CD14-positive monocyte (primary cell): Measurements from ENCODE around the gene WFDC8. TPM values are rescaled to one million over a fixed set of nuclear protein-coding genes. Genes with fewer than 3 reads are reported as not detected.

Experiments
- DNase-seq, 3 donors: peaks; one replicate each; pipeline ENCODE4 v3.0.0-alpha.2; 2011 to 2022
- H2AFZ ChIP-seq: 2 replicates; pipeline ENCODE4 v1.6.0; 2012; ENCODE audit warnings: mild to moderate bottlenecking, low read depth, low read length, inconsistent platforms; ENCODE audit not compliant: insufficient read depth, poor library complexity, severe bottlenecking
- H3K27ac ChIP-seq, 2 donors: 1 replicate in 1 of 2; 2 replicates in 1 of 2; pipeline ENCODE4 v1.5.1; 2012 to 2013; ENCODE audit warnings: low read length in 2 of 2, control low read depth in 1 of 2, inconsistent platforms in 1 of 2, low read depth in 1 of 2, mild to moderate bottlenecking in 1 of 2
- H3K27me3 ChIP-seq, 2 donors: one replicate each; pipeline versions ENCODE4 v1.6.0 to v1.6.1; 2011 to 2013; ENCODE audit warnings: low read length in 2 of 2; ENCODE audit not compliant: control insufficient read depth in 2 of 2, insufficient read depth in 2 of 2
- H3K36me3 ChIP-seq, 2 donors: replicated peaks in 1 of 2; 1 replicate in 1 of 2; 2 replicates in 1 of 2; pipeline versions ENCODE4 v1.5.1 to v1.6.1; 2012 to 2013; ENCODE audit warnings: low read length in 2 of 2, control low read depth in 1 of 2, inconsistent platforms in 1 of 2, mild to moderate bottlenecking in 1 of 2; ENCODE audit not compliant: insufficient read depth in 2 of 2, control insufficient read depth in 1 of 2
- H3K4me1 ChIP-seq, 2 donors: 1 replicate in 1 of 2; 2 replicates in 1 of 2; pipeline versions ENCODE4 v1.5.1 to v1.6.1; 2012 to 2013; ENCODE audit warnings: low read length in 2 of 2, control low read depth in 1 of 2, inconsistent platforms in 1 of 2, mild to moderate bottlenecking in 1 of 2, moderate library complexity in 1 of 2; ENCODE audit not compliant: insufficient read depth in 2 of 2, control insufficient read depth in 1 of 2
- H3K4me2 ChIP-seq: replicated peaks from 2 replicates; pipeline ENCODE3; 2012; ENCODE audit warnings: low read length, moderate library complexity, mild to moderate bottlenecking; ENCODE audit not compliant: poor library complexity, severe bottlenecking; ENCODE audit errors: extremely low read depth
- H3K4me3 ChIP-seq, 3 experiments: fragments of 200-600 bp in 1 of 3; sonication (generic) in 1 of 3; replicated peaks in 1 of 3; 1 replicate in 2 of 3; 2 replicates in 1 of 3; pipeline ENCODE4 v1.5.1; 2011 to 2013; ENCODE audit warnings: low read length in 3 of 3, mild to moderate bottlenecking in 3 of 3, control low read depth in 2 of 3, low read depth in 2 of 3, inconsistent platforms in 1 of 3, moderate library complexity in 1 of 3
- H3K79me2 ChIP-seq: 2 replicates; pipeline ENCODE4 v1.6.0; 2012; ENCODE audit warnings: mild to moderate bottlenecking, control low read depth, inconsistent platforms, low read length, moderate library complexity; ENCODE audit not compliant: insufficient read depth
- H3K9ac ChIP-seq: 2 replicates; pipeline ENCODE4 v1.6.0; 2017; ENCODE audit warnings: low read length, mild to moderate bottlenecking; ENCODE audit not compliant: insufficient read depth, poor library complexity, severe bottlenecking
- H3K9me3 ChIP-seq, 2 donors: replicated peaks in 1 of 2; 1 replicate in 1 of 2; 2 replicates in 1 of 2; pipeline versions ENCODE4 v1.5.1 to v1.6.1; 2012 to 2013; ENCODE audit warnings: low read length in 2 of 2, control low read depth in 1 of 2; ENCODE audit not compliant: control insufficient read depth in 1 of 2, insufficient read depth in 1 of 2
- H4K20me1 ChIP-seq: 2 replicates; pipeline ENCODE4 v1.6.0; 2012; ENCODE audit warnings: mild to moderate bottlenecking, low read length, control low read depth, moderate library complexity; ENCODE audit not compliant: insufficient read depth
- H3K27ac Mint-ChIP-seq, 7 donors: one replicate each; pipeline ENCODE4 v1.8.0; 2020; ENCODE audit warnings: mild to moderate bottlenecking in 7 of 7, mixed read lengths in 7 of 7, moderate library complexity in 6 of 7, inconsistent platforms in 2 of 7
- H3K27me3 Mint-ChIP-seq, 3 donors: one replicate each; pipeline ENCODE4 v1.8.0; 2021 to 2022; ENCODE audit warnings: low read depth in 3 of 3, mild to moderate bottlenecking in 3 of 3, mixed read lengths in 3 of 3, moderate library complexity in 3 of 3, inconsistent platforms in 1 of 3
- H3K36me3 Mint-ChIP-seq, 2 donors: one replicate each; pipeline ENCODE4 v1.8.0; 2020; ENCODE audit warnings: mixed read lengths in 2 of 2, inconsistent platforms in 1 of 2, mild to moderate bottlenecking in 1 of 2
- H3K4me1 Mint-ChIP-seq: one replicate; pipeline ENCODE4 v1.8.0; 2020; ENCODE audit warnings: mild to moderate bottlenecking, mixed read lengths
- H3K4me3 Mint-ChIP-seq, 2 donors: one replicate each; pipeline ENCODE4 v1.8.0; 2020; ENCODE audit warnings: mild to moderate bottlenecking in 2 of 2, mixed read lengths in 2 of 2, moderate library complexity in 1 of 2
- H3K9me3 Mint-ChIP-seq, 7 donors: one replicate each; pipeline ENCODE4 v1.8.0; 2020 to 2022; ENCODE audit warnings: mixed read lengths in 7 of 7, mild to moderate bottlenecking in 6 of 7, moderate library complexity in 6 of 7, inconsistent platforms in 2 of 7
- CTCF ChIP-seq: fragments of 200-600 bp; IDR thresholded peaks from one replicate; pipeline ENCODE4 v1.8.0; 2022; ENCODE audit warnings: antibody characterized with exemption, mild to moderate bottlenecking
- WGBS: methylation state at CpG from one replicate; pipeline ENCODE4 v1.1.5; 2013; ENCODE audit warnings: missing lambda C conversion rate; ENCODE audit not compliant: insufficient coverage; 5-methylcytosine and 5-hydroxymethylcytosine counted together
- intact Hi-C, 2 donors: fragments of 100-400 bp; cut with micrococcal nuclease; formaldehyde crosslinking; loops; one replicate each; pipeline versions ENCODE4 v1.15.0 to v1.15.1; 2023
- polyA plus RNA-seq, 3 donors: library from polyadenylated mRNA; depleted of rRNA in 1 of 3; unstranded in 2 of 3; stranded (reverse) in 1 of 3; fragments of 300-500 nt in 2 of 3; fragments of >200 nt in 1 of 3; fragmentation: Illumina TruSeq in 2 of 3; gene quantifications; 1 replicate in 2 of 3; 2 replicates in 1 of 3; pipeline ENCODE4 v1.2.3, GENCODE V29; 2012 to 2021

The WFDC8 gene
- polyA plus RNA-seq, 3 donors: not detected

DNA sequence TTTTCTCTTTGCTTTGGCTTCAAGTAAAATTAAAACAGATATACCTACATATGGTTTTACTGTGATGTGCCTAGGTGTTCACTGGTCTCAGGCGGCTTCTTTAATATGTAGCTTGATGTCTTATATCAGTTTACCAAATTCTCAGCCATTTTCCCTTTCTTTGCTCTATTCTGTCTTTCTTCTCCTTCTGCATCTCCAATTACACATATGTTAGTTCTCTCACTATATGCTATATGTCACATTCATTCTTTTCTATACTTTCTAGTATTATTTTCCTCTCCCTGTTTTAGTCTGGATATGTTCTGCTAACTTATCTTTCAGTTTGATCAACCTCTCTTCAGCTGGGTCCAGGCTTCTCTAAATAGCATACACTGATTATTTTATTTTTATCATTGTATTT, 14.4 kb upstream of the WFDC8 start:
- Histone ChIP-seq H2AFZ (no peak overlapping the region), H3K9ac (no peak overlapping the region), H3K4me1 (peaks cover 0 to 11% of the 10 kb centered on the region in 2 donors), H3K4me2 (no peak overlapping the region), H3K9me3 (no peaks in the 10 kb centered on the region), H3K36me3 (no peaks in the 10 kb centered on the region), H4K20me1 (no peaks in the 10 kb centered on the region), H3K4me3 (no peak overlapping the region), H3K27me3 (peaks cover 0 to 11% of the 10 kb centered on the region in 2 donors), H3K27ac (no peak overlapping the region), H3K79me2 (no peaks in the 10 kb centered on the region)
- TF ChIP-seq CTCF: no peak
- Mint-ChIP-seq H3K27ac (no peak overlapping the region), H3K4me1 (peaks cover 10% of the 10 kb centered on the region), H3K4me3 (no peak overlapping the region), H3K36me3 (no peaks in the 10 kb centered on the region), H3K9me3 (peaks cover 0 to 5% (median 2%) of the 10 kb centered on the region in 7 donors), H3K27me3 (peaks cover 8 to 14% (median 9%) of the 10 kb centered on the region in 3 donors)
- WGBS: no CpG with 5 or more reads among the region's 1 CpG
- DNase-seq: no peak
- intact Hi-C loops: no loop called here

DNA sequence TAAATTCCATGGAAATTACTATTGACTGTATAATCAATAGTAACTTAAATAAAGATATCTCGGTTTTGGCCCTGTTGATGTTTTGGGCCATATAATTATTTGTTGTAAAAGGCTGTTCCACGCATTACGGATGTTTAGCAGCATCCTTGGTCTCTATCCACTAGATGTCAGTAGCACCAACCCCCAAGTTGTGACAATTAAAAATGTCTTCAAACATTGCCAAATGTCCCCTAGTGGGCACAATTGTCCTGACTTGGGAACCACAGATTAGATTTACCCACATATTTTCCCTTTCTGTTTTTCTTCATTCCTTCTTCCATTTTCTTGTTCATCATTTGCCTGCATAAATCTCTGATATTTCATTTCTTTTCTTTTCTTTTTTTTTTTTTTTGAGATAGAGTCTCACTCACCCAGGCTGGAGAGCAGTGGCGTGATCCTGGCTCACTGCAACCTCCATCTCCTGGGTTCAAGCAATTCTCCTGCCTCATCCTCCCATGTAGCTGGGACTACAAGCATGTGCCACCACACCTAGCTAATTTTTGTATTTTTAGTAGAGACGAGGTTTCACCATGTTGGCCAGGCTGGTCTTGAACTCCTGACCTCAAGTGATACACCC, 13.6 kb upstream of the WFDC8 start:
- Mint-ChIP-seq H3K4me1 (peaks cover 10% of the 10 kb centered on the region), H3K9me3 (peaks cover 0 to 5% (median 2%) of the 10 kb centered on the region in 7 donors), H3K36me3 (no peaks in the 10 kb centered on the region), H3K4me3 (no peak overlapping the region), H3K27ac (no peak overlapping the region), H3K27me3 (peaks cover 9 to 13% (median 10%) of the 10 kb centered on the region in 3 donors)
- H3K4me1 ChIP-seq: peaks cover 0 to 11% of the 10 kb centered on the region in 2 donors
- H3K36me3 ChIP-seq: no peaks in the 10 kb centered on the region
- no peaks in the 10 kb centered on the region for H3K9me3 ChIP-seq
- TF ChIP-seq CTCF: peak; percentile 61
- H3K4me3 ChIP-seq: no peak overlapping the region
- H3K4me2 ChIP-seq: no peak overlapping the region
- intact Hi-C loops: no loop called here
- H3K27ac ChIP-seq: no peak overlapping the region
- no peaks in the 10 kb centered on the region for H4K20me1 ChIP-seq
- DNase-seq: peak; percentile 7 to 21 (median 12)
- peaks cover 2 to 9% of the 10 kb centered on the region in 2 donors for H3K27me3 ChIP-seq
- no CpG with 5 or more reads among the region's 5 CpGs for WGBS
- H3K79me2 ChIP-seq: no peaks in the 10 kb centered on the region
- H3K9ac ChIP-seq: no peak overlapping the region
- no peak overlapping the region for H2AFZ ChIP-seq
